ENCODE results near the gene ZNF460. TPM values are rescaled to one million over a fixed set of nuclear protein-coding genes. Genes with fewer than 3 reads are reported as not detected.

ZNF460 gene
- total RNA-seq, 1 experiment from 2014 or later = 62.9 TPM

DNA sequence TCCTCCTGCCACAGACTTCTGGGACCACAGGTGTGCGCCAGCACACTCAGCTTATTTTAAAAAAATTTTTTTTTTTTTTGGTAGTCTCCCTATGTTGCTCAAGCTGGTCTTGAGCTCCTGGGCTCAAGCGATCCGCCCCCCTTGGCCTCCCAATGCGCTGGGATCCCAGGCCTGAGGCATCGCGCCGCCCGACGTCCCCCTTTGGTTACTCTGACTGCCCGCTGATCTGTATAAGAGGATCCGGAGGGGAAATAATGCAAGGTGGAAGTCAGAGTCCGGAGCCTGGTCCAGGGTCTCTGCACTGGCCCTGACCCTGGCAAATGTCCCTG, 40.3 kb upstream of the ZNF460 start:
- H3K36me3 Mint-ChIP-seq = peaks cover 10% of the 10 kb centered on the region
- peak overlapping the region; percentile 97 for H3K4me3 Mint-ChIP-seq
- POLR2A ChIA-PET = no interaction called here
- H3K9me3 Mint-ChIP-seq = no peaks in the 10 kb centered on the region
- ATAC-seq (peak; percentile 43), DNase-seq (ENCODE audit: low spot score) (no peak)
- CTCF ChIA-PET = interaction anchor here (1.0 kb wide), 1 partner anchor 166 kb away, joined by 3 read pairs; no protein-coding TSS in a partner anchor
- peak overlapping the region; percentile 92 for H3K27ac Mint-ChIP-seq
- peaks cover 11% of the 10 kb centered on the region for H3K4me1 Mint-ChIP-seq
- H3K27me3 Mint-ChIP-seq (ENCODE audit: low read depth) = no peaks in the 10 kb centered on the region
- TF ChIP-seq IRF2 (CRISPR knock-in tag; IDR thresholded peaks at IDR 0.05; ENCODE audit: borderline replicate concordance, low read depth) (no peak), SMAD3 (CRISPR knock-in tag; IDR thresholded peaks at IDR 0.05; ENCODE audit: borderline replicate concordance) (no peak), ZNF121 (CRISPR knock-in tag; IDR thresholded peaks at IDR 0.05) (no peak), ZNF396 (CRISPR knock-in tag; IDR thresholded peaks at IDR 0.05; ENCODE audit: borderline replicate concordance) (no peak), CBFB (CRISPR knock-in tag; IDR thresholded peaks at IDR 0.05; ENCODE audit: low read depth) (no peak), SOX15 (CRISPR knock-in tag; IDR thresholded peaks at IDR 0.05) (no peak), ZNF671 (CRISPR knock-in tag; IDR thresholded peaks at IDR 0.05) (no peak)
- TF ChIP-seq, protein P1, sequence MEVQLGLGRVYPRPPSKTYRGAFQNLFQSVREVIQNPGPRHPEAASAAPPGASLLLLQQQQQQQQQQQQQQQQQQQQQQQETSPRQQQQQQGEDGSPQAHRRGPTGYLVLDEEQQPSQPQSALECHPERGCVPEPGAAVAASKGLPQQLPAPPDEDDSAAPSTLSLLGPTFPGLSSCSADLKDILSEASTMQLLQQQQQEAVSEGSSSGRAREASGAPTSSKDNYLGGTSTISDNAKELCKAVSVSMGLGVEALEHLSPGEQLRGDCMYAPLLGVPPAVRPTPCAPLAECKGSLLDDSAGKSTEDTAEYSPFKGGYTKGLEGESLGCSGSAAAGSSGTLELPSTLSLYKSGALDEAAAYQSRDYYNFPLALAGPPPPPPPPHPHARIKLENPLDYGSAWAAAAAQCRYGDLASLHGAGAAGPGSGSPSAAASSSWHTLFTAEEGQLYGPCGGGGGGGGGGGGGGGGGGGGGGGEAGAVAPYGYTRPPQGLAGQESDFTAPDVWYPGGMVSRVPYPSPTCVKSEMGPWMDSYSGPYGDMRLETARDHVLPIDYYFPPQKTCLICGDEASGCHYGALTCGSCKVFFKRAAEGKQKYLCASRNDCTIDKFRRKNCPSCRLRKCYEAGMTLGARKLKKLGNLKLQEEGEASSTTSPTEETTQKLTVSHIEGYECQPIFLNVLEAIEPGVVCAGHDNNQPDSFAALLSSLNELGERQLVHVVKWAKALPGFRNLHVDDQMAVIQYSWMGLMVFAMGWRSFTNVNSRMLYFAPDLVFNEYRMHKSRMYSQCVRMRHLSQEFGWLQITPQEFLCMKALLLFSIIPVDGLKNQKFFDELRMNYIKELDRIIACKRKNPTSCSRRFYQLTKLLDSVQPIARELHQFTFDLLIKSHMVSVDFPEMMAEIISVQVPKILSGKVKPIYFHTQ (CRISPR knock-in tag; IDR thresholded peaks at IDR 0.05) = no peak
- TF ChIP-seq, protein P2, sequence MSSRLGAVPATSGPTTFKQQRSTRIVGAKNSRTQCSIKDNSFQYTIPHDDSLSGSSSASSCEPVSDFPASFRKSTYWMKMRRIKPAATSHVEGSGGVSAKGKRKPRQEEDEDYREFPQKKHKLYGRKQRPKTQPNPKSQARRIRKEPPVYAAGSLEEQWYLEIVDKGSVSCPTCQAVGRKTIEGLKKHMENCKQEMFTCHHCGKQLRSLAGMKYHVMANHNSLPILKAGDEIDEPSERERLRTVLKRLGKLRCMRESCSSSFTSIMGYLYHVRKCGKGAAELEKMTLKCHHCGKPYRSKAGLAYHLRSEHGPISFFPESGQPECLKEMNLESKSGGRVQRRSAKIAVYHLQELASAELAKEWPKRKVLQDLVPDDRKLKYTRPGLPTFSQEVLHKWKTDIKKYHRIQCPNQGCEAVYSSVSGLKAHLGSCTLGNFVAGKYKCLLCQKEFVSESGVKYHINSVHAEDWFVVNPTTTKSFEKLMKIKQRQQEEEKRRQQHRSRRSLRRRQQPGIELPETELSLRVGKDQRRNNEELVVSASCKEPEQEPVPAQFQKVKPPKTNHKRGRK (CRISPR knock-in tag; IDR thresholded peaks at IDR 0.05; ENCODE audit: borderline replicate concordance) = no peak

DNA sequence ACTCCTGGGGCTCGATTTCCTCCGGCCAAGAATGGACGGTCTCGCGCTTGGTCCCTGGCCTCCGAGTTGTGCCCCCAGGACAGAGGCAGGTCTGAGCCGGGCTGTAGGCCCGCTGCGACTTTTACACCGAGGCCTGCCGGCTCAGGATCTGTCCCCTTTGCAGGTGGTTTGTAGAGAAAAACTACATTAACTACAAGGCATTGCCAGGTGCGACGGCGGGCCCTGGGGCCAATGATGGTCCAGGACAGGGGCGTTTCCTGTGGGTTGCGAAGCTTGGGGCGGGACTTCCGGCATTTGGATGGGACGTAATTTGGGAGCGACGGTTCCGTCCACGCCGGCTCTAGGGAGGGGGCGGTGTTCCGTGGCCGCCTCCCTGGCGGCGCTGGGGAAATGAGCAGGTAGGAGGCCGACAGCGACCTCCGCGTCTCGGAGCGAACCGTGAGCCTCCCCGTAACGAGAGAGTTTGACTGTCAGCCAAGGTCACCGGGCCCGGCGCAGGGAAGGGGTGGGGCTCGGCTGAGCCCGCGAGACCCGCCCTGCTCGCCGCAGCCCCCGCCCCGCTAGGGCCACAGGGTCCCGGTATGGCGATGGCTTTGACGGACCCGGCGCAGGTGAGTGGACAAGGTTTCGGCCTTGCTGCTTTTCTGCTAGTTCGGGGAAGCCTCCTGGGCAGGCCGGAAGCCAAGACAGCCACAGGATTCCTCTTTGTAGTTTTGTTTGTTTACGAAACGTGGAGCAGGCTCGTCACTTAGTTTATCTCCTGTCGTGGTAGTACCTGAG, 39.8 kb upstream of the ZNF460 start, which contains the start of gene ZNF805:
Gene ZNF805, plus strand, starts transcription at position 322 of the 780 bp plus-strand sequence. Its CDS starts 260 bp downstream, at position 582.
- DNase-seq (ENCODE audit: low spot score) (peak; percentile 97), ATAC-seq (peak; percentile 96)
- Mint-ChIP-seq H3K4me3 (peak within 1 kb of the TSS; percentile 97), H3K27ac (peak within 1 kb of the TSS; percentile 92), H3K9me3 (no peaks in the 10 kb centered on the region), H3K36me3 (peaks cover 13% of the 10 kb centered on the region), H3K27me3 (ENCODE audit: low read depth) (no peaks in the 10 kb centered on the region), H3K4me1 (peaks cover 11% of the 10 kb centered on the region)
- ChIA-PET POLR2A (no interaction called here), CTCF (interaction anchor here (1.0 kb wide), 1 partner anchor 166 kb away, joined by 3 read pairs; no protein-coding TSS in a partner anchor)
- peak; percentile 75; the same call in 1 of the 2 replicates for TF ChIP-seq ESRRA (CRISPR knock-in tag; IDR thresholded peaks at IDR 0.05; ENCODE audit: borderline replicate concordance)
- 0 out of 2 replicates have a peak, but pooled peaks have one; percentile 73 for TF ChIP-seq SMAD3 (CRISPR knock-in tag; IDR thresholded peaks at IDR 0.05; ENCODE audit: borderline replicate concordance)
- 0 out of 2 replicates have a peak, but pooled peaks have one; percentile 27 for TF ChIP-seq CREB1 (CRISPR knock-in tag; IDR thresholded peaks at IDR 0.05)
- TF ChIP-seq, protein P3, sequence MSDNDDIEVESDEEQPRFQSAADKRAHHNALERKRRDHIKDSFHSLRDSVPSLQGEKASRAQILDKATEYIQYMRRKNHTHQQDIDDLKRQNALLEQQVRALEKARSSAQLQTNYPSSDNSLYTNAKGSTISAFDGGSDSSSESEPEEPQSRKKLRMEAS (CRISPR knock-in tag; IDR thresholded peaks at IDR 0.05) = peak; percentile 42; the same call in 1 of the 2 replicates
- TF ChIP-seq FOXP1 (CRISPR knock-in tag; IDR thresholded peaks at IDR 0.05; ENCODE audit: borderline replicate concordance) = peak; percentile 30; the same call in 1 of the 2 replicates
- TF ChIP-seq ZNF416 (CRISPR knock-in tag; IDR thresholded peaks at IDR 0.05) = no peak
- peak; percentile 33; the same call in 1 of the 2 replicates for TF ChIP-seq ATF1 (CRISPR knock-in tag; IDR thresholded peaks at IDR 0.05)
- TF ChIP-seq FOXK1 (CRISPR knock-in tag; IDR thresholded peaks at IDR 0.05) = peak; percentile 72; the same call in 1 of the 2 replicates
- TF ChIP-seq EMX1 (CRISPR knock-in tag; IDR thresholded peaks at IDR 0.05) = no peak
- TF ChIP-seq CREM (CRISPR knock-in tag; IDR thresholded peaks at IDR 0.05) = peak; percentile 98
- no peak for TF ChIP-seq SOX15 (CRISPR knock-in tag; IDR thresholded peaks at IDR 0.05)
- TF ChIP-seq MYBL2 (CRISPR knock-in tag; IDR thresholded peaks at IDR 0.05) = 0 out of 2 replicates have a peak, but pooled peaks have one; percentile 39
- TF ChIP-seq ZNF232 (CRISPR knock-in tag; IDR thresholded peaks at IDR 0.05) = peak; percentile 39; the same call in 1 of the 2 replicates
- TF ChIP-seq, protein P4, sequence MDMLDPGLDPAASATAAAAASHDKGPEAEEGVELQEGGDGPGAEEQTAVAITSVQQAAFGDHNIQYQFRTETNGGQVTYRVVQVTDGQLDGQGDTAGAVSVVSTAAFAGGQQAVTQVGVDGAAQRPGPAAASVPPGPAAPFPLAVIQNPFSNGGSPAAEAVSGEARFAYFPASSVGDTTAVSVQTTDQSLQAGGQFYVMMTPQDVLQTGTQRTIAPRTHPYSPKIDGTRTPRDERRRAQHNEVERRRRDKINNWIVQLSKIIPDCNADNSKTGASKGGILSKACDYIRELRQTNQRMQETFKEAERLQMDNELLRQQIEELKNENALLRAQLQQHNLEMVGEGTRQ (CRISPR knock-in tag; IDR thresholded peaks at IDR 0.05) = 0 out of 2 replicates have a peak, but pooled peaks have one; percentile 11
- TF ChIP-seq, protein P5, sequence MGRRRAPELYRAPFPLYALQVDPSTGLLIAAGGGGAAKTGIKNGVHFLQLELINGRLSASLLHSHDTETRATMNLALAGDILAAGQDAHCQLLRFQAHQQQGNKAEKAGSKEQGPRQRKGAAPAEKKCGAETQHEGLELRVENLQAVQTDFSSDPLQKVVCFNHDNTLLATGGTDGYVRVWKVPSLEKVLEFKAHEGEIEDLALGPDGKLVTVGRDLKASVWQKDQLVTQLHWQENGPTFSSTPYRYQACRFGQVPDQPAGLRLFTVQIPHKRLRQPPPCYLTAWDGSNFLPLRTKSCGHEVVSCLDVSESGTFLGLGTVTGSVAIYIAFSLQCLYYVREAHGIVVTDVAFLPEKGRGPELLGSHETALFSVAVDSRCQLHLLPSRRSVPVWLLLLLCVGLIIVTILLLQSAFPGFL (CRISPR knock-in tag; IDR thresholded peaks at IDR 0.05; ENCODE audit: borderline replicate concordance) = no peak
- peak; percentile 31; the same call in 1 of the 2 replicates for TF ChIP-seq TEAD1 (CRISPR knock-in tag; IDR thresholded peaks at IDR 0.05)
- TF ChIP-seq, protein P6, sequence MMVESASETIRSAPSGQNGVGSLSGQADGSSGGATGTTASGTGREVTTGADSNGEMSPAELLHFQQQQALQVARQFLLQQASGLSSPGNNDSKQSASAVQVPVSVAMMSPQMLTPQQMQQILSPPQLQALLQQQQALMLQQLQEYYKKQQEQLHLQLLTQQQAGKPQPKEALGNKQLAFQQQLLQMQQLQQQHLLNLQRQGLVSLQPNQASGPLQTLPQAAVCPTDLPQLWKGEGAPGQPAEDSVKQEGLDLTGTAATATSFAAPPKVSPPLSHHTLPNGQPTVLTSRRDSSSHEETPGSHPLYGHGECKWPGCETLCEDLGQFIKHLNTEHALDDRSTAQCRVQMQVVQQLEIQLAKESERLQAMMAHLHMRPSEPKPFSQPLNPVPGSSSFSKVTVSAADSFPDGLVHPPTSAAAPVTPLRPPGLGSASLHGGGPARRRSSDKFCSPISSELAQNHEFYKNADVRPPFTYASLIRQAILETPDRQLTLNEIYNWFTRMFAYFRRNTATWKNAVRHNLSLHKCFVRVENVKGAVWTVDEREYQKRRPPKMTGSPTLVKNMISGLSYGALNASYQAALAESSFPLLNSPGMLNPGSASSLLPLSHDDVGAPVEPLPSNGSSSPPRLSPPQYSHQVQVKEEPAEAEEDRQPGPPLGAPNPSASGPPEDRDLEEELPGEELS (CRISPR knock-in tag; IDR thresholded peaks at IDR 0.05) = no peak
- peak; percentile 74 for TF ChIP-seq NFYB (CRISPR knock-in tag; conservative IDR thresholded peaks at IDR 0.05; ENCODE audit: low read depth)
- peak; percentile 78 for TF ChIP-seq SP1 (CRISPR knock-in tag; conservative IDR thresholded peaks at IDR 0.05)

Data from WTC11 (cell line).